HG03060 (cell line): ENCODE data around the gene TSPEAR.

Experiments
- ATAC-seq: cut with Tn5 transposase; IDR thresholded peaks from one replicate; pipeline ENCODE4 v1.9.1; 2021; ENCODE audit warnings: low read depth, moderate number of reproducible peaks; ENCODE audit not compliant: unreplicated experiment

Gene TSPEAR

GRCh38 chr21:44723177-44724131, 12.1 kb upstream of the TSPEAR start:
- ATAC-seq = no peak

GRCh38 chr21:44722731-44723130, 11.4 kb upstream of the TSPEAR start:
- no peak for ATAC-seq

- no peak for ATAC-seq
Measured at GRCh38 chr21:44720170-44720569, 8.8 kb upstream of the TSPEAR start.

DNA sequence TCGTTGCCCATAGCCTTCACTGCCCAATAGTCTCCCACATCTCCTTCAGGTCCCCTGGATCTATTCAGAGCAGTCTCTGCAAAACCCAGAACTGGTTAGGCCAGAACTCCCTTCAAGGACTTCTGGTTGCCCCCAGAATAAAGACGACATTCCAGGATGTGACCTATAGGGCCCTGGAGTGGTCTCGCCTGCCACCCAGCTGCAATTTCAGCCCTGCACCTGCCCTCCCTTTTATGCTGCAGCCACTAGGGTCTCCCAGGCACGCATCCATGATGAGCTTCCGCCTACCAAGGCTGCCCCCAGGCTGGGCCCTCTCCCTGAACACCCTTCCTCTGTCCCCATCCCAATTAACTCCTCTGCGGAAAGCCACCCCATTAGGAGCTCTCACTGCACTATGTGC, 7.2 kb upstream of the TSPEAR start:
- ATAC-seq = no peak

DNA sequence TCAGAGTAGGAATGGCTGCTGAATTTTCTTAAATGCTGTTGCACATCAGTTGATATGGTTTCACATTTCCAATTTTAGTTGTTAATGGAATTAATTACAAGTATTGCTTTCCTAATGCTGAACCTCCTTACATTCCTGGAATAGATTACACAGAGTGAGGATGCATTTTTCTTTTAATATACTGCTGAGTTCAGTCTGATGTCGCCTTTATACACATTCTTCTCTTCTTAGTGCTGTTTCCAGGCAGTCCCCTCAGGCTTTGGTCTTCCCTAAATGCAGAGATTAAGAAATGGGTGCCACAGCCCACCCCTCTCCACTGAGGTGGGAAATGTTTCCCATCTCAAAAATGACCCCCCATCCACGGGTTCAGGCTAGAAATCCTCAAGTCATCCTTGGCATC, 6.7 kb upstream of the TSPEAR start:
- no peak for ATAC-seq

DNA sequence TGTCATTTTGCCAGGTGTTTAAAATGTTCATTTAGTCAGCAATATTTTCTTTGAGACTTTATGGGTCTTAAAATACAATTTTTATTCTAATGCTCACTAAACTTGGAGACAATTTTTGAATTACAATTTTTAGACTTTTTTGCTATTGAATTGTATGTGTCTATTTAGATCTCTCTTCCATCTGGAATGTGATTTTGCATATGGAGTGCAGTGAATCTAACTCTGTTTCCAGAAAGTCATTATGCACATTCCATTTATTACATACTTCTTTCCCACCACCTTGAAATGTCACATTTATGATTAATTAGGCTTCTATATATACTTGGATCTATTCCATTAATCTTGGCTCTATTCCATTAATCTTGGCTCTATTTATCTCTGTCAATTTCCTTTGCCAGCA, 5.6 kb upstream of the TSPEAR start:
- ATAC-seq = no peak

DNA sequence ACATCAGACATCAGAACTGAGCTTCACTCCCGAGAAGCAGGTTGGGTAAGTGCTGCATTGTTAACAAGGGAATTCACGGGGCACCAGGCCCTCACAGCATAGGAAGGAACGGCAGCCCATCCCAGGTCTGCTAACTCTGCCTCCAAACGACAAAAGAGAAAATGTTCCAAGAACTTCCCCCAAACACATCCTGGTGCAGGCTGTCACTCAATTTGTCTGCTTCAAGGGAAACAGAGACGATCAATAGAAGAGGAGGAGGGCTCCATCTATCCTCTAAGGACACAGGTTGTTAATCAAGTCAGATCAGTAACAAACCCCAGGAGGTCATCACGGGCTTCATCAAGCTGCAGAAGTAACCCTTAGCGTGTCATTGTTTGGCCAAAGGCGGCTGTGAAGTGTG, 3.5 kb upstream of the TSPEAR start:
- ATAC-seq = no peak

DNA sequence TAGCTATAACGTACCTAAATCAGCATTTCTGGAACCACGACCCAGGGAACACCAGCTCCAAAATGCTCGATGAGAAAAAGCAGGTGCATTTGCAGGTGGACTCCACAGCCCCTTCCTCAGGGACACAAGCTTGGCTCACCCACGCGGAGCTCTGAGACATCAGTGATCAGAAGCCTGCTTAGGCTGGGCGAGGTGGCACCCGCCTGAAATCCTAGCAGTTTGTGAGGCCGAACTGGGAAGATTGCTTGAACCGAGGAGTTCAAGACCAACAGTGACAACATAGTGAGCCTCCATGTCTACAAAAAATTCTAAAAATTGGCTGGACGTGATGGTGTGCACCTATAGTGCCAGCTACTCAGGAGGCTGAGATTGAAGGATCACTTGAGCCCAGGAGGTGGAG, 2.5 kb upstream of the TSPEAR start:
- ATAC-seq = no peak

GRCh38 chr21:44713130-44713529, 1.8 kb upstream of the TSPEAR start:
- no peak for ATAC-seq

DNA sequence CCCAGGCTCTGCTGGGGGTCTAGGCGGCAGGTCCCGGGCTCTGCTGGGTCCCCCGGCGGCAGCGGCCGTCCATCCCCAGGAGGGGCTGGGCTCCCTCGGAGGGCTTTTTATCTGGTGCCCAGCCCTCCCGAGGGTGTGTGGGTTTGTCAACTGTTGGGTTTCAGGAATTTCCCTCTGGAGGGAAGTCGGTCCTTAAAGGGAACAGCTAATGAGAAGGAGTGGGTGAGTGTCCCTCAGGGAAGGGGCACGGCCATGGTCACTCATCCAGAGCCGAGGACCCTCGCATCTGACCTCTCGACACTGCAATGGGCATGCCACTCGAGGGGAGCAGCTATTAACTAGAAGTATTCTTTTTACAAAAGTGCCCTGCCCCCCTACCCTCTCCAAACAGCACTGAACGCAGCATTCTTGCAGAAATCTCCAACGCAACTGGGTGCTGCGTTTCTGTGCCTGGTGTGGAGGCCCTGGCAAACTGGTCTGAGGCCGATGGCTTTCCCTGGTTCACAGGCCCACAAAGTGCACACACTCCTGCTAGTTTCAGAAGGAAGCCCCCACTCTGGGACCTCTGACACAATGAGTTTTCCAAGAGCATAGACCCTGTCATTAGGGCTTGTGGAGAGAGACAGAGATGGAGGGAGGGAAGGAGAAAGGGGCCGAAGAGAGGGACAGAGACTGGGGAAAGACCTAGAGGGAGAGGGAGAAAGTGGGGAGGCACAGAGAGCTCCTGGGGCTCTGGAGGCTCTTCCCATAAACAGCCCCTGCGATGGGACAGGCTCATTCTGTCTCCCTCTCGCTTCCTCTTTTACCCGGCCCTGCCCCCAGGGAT, 1.0 kb upstream of the TSPEAR start:
- ATAC-seq = no peak

DNA sequence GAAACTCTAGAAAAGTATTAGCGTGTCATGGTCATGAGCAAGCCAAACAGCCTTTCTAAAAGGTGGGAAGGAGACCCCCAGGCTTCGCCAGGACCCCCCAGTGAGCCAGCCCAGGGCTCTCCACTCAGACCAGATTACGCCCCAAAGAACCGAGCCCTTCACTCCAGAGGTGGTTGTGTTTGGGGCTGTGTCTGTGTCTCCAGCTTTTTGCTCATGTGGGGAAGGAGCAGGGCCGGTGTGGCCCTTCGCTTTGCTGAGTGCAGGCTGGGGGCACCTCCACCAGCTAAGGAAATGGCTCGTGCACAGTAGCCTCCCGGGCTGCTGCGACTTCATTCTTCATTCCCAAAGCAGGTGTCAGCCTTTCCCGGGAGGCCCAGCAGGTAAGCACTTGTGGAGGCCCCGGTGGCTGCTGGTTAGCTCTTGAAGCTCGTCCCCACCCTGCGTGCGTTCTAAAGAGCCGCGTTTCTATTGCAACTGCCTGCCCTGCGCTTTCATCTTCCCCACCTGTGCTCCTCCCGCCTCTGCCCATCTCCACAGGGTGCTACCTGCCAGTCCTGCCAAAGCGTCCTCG, 531 bp downstream of the TSPEAR start:
- ATAC-seq = no peak

GRCh38 chr21:44710294-44710665, 1.1 kb downstream of the TSPEAR start:
- ATAC-seq = no peak

DNA sequence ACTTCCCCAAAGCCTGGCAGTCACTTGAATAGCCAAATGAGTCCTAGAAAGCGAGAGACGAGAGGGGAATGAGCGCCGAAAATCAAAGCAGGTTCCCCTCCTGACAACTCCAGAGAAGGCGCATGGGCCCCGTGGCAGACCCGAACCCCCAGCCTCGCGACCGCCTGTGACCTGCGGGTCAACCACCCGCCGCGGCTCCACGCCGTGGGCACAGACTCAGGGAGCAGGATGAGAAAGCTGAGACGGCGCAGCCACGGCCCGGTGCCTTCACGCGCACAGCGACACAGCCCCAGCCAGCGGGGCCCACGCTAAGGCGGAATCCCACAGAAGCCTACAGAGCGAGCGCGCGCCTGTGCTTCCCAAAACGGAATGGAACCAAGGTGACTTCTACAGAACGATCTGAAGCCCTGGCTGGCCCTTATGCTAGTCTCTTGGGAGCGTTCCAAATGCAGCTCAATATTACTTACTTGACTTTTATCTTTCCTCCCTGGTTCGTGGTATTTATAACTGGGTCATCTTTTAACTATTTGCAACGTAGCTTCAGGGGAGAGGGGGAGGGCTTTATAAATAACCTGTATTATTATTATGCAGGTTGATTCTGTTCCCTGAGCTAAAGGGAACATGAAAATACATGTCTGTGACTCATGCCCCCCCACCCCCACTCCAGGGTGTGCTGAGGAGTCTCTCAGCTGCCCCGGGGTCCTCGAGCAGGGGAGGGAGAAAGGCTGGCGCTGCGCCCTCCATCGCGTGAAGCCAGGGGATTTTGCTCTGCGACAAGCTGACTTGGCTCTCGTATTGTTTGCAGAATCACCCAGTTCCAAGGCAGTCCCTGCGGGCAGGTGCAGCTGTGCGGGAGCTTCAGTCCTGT, 1.7 kb downstream of the TSPEAR start:
- no peak for ATAC-seq

GRCh38 chr21:44708866-44709425, 2.4 kb downstream of the TSPEAR start:
- ATAC-seq = no peak

GRCh38 chr21:44708213-44708865, 3.0 kb downstream of the TSPEAR start:
- no peak for ATAC-seq

GRCh38 chr21:44706706-44707581, 4.4 kb downstream of the TSPEAR start:
- no peak for ATAC-seq

GRCh38 chr21:44706026-44706705, 5.2 kb downstream of the TSPEAR start:
- ATAC-seq = no peak

- ATAC-seq = no peak
Measured at GRCh38 chr21:44704636-44705001, 6.8 kb downstream of the TSPEAR start.
